Activated CD8-positive, alpha-beta memory T cell treated with anti-CD3 and anti-CD28 coated beads, Interleukin-2, amount 50 U/mL, for 24 hours (primary cell): ENCODE data around the gene FERD3L.

ENCODE experiments used
- DNase-seq: peaks from one replicate; pipeline ENCODE4 v3.0.0-alpha.2; 2020; ENCODE audit errors: extremely low read depth

Gene FERD3L

GRCh38 chr7:19099924-19100323 is 45.3 kb downstream of the FERD3L start:
- DNase-seq: no peak

- no peak for DNase-seq
Observed at GRCh38 chr7:19099194-19099593, 46.0 kb downstream of the FERD3L start.

GRCh38 chr7:19098510-19098909 is 46.7 kb downstream of the FERD3L start:
- DNase-seq: no peak

- no peak for DNase-seq
Observed at GRCh38 chr7:19097165-19098055, 47.8 kb downstream of the FERD3L start.

GRCh38 chr7:19095353-19095860 is 49.8 kb downstream of the FERD3L start:
- DNase-seq: no peak
